ENCODE data around the gene CFAP54. TPM values are rescaled to one million over a fixed set of nuclear protein-coding genes. Genes with fewer than 3 reads are reported as not detected.

CFAP54 gene
- polyA plus RNA-seq, 3 donors, result 2.1 to 2.3 (median 2.2) TPM

DNA sequence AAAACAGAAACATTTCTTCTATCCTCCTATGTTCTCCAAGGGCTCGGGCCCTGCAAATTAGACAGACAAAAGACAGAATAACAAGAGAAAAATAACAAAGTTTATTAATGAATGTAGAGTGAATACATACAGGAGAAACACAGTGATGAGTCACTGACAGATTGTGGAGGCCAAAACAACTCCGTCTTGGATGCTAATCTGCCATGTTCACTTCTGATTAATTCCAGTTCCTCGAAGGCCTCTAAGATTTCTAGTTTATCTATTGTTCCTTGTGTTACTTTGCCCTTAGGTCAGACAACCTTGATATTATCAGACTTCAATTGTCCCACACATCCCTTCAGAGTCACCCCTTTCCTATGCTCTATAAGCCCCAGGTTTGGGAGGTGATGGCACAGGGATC is 390.8 kb downstream of the CFAP54 start:
- DNase-seq (ENCODE audit: low read depth in 3 of 3, low spot score in 2 of 3), result no peak

DNA sequence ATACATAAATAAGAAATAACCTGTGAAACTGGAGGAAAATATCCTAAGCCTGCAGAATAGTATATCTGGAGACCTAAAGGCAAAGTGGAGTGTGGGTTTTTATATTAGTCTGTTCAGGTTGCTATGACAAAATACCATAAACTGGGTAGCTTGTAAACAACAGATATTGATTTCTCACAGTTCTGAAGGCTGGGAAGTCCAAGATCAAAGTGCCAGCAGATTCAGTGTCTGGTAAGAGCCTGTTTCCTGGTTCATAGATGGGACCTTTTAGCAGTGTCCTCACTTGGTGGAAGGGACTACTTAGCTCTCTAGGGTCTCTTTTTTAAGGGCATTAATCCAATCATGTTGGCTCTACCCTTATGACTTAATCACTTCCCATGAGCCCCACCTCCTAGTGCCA is 392.2 kb downstream of the CFAP54 start:
- DNase-seq (ENCODE audit: low read depth in 3 of 3, low spot score in 2 of 3), result no peak

DNA sequence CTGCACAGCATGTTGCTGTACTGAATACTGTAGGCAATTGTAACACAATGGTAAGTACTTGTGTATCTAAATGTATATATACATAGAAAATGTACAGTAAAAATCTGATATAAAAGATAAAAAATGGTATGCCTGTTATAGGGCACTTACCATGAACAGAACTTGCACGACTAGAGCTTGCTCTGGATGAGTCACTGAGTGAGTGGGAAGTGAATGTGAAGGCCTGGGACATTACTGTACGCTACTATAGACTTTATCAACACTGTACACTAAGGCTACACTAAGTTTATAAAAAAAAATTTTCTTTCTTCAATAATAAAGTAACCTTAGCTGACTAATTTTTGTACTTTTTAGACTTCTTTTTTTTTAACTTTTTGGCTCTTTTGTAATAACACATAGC is 393.5 kb downstream of the CFAP54 start:
- DNase-seq (ENCODE audit: low read depth in 3 of 3, low spot score in 2 of 3), result no peak

DNA sequence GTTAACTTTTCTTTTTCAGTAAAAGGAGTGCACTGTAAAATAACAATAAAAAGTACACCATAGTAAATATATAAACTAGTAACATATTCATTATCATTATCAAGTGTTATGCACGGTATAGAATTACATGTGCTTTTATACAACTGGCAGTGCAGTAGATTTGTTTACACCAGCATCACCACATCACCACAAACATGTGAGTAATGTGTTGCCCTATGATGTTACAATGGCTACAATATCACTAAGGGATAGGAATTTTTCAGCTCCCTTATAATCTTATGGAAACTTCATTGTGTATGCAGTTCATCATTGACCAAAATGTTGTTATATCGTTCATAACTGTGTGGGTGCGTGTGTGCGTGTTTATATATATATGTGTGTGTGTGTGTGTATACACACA is 394.2 kb downstream of the CFAP54 start:
- no peak for DNase-seq (ENCODE audit: low read depth in 3 of 3, low spot score in 2 of 3)

DNA sequence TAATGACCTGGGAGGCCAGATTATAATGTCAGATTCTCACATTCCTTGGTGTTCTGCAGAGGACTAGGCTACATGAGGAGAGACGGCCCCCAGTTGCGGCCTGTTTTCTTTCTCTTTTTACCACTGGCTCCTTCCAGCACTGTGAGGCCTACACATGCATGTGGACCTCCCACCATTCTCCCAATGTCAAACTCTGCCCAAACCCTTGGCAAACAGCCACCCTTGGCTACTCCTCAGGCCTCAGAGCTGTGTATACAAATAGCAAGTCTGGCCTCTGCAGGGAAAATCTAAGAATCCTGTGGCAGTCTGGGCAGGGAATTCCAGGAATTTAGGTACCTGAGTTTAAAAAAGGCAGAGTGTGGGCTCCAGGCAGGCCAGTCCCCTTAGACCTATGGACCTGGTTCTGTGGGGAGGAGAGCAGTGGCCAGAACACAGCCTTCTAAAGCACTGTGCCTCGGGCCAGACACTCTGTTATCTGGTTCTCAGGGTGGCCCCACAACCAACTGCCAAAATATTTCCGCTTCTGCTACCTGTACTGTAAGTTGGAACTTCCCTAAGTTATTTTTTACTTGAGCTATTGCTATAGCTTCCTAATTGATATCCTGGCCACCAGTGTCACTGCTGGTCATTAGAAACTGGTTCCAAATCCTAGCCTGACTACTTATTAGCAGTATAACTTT is 397.8 kb downstream of the CFAP54 start:
- DNase-seq (ENCODE audit: low read depth in 3 of 3, low spot score in 2 of 3), result peak in 1 of 3 donors; percentile 32

DNA sequence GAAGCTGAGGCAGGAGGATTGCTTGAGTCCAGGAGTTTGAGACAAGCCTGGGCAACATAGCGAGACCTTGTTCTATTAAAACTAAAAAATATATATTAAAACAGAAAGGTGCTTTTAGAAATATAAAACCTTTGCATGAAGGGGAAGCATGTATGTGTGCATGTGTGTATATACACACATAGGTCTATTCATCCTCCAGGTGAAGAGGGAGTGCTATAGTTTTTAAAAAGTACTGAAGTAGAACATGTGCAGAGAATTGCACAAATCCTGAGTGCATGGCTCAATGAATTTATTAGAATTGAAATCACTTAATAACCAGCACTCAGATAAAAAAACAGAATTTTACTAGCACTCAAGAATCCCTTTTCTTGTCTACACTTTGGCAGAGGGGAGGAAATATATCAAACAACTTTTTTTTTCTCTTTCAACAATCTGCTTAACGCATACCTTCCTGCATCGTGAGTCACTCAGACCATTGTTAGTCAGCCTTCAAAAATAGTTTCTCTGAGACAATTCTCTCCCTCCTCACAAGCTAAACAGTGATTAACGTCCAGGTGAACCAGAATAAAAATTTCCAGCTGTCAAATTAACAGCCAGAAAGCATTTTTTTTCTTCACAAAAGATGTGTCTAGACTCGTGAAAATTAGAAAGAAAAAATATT is 400.0 kb downstream of the CFAP54 start:
- no peak for DNase-seq (ENCODE audit: low read depth in 3 of 3, low spot score in 2 of 3)

DNA sequence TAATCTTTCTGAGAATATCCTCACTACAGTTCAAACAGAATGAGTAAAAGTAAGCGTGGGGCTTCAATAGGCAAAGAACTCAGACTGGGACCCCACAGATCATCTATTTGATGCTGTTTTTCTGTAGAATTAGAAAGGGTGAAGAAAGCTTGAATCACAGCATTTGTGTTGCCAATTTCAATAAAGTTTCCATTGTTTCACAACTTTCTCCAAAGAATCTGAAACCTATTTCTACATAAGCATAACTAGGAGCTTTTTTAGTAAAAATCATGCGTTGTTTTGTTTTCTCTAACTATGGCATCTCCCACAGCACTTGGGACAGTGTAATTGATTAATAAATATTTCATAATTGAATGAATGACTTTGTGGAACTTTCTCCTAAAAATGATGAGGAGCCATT is 401.0 kb downstream of the CFAP54 start:
- no peak for DNase-seq (ENCODE audit: low read depth in 3 of 3, low spot score in 2 of 3)

DNA sequence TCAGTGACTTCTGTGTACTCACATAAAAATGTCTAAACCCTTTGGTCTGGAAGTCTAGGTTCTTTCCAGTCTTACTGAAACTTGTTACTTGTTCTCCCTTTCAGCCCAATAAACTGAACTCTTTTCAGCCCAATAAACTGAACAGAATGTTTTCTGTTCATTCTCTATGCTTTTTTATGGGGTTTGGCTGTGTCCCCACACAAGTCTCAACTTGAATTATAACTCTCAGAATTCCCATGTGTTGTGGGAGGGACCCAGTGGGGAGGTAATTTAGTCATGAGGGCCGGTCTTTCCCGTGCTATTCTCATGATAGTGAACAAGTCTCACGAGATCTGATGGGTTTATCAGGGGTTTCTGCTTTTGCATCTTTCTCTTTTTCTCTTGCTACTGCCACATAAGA is 402.7 kb downstream of the CFAP54 start:
- DNase-seq (ENCODE audit: low read depth in 3 of 3, low spot score in 2 of 3), result no peak

DNA sequence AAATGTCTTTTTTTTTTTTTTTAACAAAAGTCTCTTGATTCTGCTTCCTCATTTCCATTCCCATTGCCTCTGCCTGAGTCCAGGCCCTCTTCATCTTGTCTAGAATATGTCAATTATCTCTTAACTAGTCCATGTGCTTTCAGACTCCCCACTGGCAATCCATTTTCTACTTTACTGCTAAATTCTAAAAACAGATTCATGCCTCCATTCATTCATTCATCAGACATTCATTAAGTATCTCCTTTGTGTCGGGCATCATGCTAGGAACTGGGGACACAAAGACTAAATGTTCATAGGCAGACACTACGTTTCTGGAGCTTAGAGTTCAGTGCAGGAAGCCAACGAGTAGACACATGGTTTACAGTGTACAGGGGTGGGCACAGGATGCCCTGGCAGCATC is 408.0 kb downstream of the CFAP54 start:
- no peak for DNase-seq (ENCODE audit: low read depth in 3 of 3, low spot score in 2 of 3)

DNA sequence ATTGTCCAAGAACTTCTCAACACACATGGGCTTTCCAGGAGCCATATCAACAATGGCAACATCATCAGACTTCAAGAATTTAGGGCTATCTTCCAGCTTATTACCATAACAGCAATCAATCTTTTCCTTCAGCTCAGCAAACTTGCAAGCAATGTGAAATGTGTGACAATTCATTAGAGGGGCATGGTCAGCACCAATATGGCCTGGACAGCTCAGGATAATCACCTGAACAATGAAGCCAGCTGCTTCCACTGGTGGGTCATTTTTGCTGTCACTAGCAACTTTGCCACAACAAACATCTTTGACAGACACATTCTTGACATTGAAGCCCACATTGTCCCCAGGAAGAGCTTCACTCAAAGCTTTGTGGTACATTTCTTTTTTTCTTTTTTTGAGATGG is 411.8 kb downstream of the CFAP54 start:
- DNase-seq (ENCODE audit: low read depth in 3 of 3, low spot score in 2 of 3), result no peak

DNA sequence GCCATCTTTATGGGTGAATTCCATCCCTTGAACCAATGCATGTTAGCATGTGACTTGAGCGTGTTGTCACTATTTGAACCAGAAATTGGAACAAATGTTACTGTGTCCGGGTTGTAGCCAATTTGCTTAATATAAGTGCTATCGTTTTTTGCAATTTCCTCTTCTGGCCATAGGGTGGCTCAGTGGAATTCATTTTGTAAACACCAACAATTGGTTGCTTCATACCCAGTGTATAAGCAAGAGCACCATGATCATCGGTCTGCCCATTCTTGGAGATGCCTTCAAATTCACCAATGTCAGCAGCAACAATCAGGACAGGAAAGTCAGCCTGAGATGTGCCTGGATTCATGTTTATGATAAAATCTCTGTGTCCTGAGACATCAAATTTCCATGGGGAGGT is 412.7 kb downstream of the CFAP54 start:
- DNase-seq (ENCODE audit: low read depth in 3 of 3, low spot score in 2 of 3), result no peak

DNA sequence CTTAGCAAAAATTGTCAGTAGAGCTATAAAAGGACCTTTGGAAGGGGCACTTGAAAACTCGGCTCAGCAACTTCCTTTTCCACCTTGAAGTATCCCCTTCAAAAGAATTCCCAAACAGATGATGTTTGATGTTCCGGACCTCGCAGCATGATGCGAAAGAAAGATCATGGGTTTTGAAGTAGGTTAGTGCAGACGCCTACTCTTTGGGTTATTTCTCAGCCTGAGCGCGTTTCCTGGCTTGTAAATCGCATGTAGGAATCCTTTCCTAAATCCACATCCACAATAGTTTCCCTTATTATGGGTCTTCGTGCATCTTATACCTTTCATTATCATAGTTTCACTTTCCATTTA is 417.1 kb downstream of the CFAP54 start:
- DNase-seq (ENCODE audit: low read depth in 3 of 3, low spot score in 2 of 3), result no peak

DNA sequence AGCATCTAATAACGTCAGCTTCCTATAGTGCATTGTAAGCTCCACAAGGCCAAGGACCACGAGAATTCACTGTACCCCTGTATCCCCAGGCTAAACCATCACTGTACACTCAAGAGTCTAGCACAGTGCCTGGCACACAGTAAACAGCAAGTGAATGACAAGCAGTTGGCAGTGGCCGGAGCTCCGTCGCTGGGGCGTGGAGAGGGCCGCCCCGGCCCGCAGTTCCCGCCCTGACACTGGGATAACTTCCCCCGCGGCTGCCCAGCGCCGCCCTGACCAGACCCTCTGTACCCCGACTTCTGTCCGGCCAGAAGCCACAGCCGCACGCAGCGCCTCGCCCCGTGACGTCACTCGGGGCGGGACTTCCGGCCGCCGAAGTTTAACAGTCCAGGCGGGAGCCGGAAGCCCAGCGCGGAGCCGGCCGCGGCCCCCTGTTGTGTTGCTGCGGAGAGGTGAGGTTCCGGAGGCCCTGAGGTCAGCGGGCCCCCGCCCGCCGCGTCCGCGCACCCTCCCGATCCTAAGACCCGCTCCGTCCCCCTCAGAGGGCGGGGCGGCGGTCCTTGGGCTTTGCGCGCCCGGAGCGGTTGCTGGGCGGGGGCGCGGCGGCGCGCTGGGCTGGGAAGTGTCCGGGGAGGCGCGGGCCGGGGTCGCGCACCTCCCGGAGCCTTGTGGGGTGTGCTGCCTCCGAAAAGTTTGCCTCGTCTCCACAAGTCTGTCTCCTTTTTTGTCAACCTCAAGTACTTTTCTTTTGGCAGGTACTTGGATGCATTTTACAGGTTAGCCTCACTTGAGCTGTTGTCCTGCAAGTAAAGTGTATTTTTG is 417.7 kb downstream of the CFAP54 start, which contains the start of gene NEDD1:
NEDD1 (plus strand) TSS at position 409 of the 822 bp plus-strand sequence. CDS start 2,503 bp downstream, outside the sequence.
- DNase-seq (ENCODE audit: low read depth in 3 of 3, low spot score in 2 of 3), result peak; percentile 61 to 74 (median 72)

DNA sequence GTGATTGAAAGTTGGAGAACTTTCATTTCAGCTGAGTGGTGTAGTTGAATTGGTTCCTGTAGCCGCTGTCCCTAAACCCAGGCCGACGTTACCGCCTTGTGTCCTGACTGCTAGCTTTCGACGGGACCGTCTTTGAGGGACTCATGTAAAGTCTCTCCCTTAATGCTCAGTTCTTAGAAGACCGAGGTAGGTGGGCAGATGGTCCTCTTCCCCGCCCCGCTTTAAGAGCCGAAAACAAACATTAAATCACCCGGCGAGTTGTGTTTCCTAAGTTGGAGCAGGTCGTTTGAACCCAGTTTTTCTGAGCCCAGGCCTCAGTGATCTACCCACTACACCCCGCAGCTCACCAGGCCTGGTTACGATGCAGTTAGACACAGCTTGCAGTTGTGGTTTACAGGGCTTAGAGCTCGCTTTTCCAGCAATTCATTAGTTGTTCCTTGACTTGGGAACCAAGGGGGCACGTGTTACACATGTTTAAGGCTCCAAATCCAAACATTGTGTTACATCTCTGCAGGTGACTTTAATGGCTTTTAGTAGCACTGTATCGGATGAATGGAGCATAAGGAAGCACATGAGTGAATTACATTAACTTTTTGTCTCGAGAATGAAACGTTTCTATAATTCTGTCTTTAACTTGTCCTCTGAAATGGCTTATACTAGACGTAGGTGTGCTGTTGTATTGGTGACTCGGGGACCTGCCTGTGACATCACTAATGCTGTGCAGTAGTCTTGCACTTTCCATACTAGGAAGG is 418.5 kb downstream of the CFAP54 start:
- DNase-seq (ENCODE audit: low read depth in 3 of 3, low spot score in 2 of 3), result peak; percentile 25 to 27 (median 27)

DNA sequence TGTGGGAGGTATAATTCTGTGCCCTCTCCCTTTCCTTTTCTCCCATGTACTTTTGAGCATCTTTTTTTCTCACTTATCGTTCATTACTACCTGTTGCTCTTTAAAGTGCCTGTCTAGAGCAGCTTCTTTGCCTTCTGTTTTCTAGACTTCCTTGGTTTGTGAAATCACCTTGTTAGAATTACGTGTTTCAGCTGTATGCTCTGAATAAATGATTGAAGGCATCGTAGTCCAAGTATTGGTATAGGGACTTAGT is 419.0 kb downstream of the CFAP54 start:
- DNase-seq (ENCODE audit: low read depth in 3 of 3, low spot score in 2 of 3), result no peak

DNA sequence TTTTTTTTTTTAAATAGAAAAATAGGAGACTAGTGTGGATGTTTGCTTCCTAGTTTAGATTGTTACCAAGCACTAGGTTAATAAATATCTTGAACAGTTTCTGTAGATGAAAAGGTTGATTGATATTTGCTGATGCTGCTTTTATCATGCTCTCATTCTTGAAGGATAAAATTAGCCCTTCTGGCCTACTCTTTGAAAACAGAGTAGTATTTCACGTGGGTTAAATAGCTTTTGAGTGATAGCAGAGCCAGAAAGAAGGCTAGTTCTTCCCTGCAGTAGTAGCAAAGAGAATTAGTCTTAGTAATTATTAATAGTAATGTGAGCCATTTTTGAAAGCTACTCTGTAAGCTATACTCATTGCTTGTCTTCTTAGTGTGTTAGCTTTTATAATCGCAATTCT is 422.9 kb downstream of the CFAP54 start:
- no peak for DNase-seq (ENCODE audit: low read depth in 3 of 3, low spot score in 2 of 3)

DNA sequence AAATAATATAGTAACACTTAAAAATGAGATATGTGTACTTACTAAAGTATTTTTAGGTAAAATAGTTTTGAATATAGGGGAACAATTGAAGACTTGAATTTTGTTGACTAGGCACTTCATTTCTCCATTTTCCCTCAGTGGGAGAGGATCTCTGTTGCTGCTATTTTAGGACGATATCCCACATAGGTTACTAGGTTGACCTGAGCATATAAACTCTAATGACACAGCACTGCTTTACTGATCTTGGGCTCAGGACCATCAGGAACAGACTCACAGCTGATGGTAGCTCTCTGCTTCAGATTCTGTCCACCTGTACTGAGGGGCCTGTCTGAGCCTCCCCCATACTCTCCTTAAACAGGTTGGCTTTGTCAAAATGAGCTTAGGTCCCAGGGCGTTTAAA is 423.6 kb downstream of the CFAP54 start:
- DNase-seq (ENCODE audit: low read depth in 3 of 3, low spot score in 2 of 3), result no peak

DNA sequence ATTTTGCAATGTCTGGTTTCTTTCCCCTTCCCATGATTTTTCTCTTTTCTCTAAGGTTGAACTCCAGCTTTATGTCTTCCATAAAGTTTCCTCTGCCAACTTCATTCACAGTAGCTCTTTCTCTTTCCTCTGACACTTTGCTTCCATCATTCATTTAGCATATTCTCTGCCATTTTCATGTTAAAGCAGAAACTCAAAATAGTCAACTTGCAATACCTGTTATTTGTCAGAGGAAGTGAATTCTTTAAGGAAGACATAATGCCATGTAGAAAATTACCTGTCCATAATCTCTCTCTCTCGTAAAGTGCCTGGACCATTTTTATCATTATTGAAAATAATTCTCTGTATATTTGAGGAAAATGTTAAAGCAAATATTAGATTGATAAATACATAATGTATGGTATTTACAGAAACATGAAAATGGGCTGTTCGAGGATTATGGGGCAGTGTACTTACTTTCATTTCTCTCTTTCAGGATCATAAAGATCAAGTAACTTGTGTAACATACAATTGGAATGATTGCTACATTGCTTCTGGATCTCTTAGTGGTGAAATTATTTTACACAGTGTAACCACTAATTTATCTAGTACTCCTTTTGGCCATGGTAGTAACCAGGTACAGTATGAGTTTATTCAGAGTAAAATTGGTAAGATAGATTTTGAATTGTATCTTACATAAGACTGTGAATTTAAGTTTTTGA is 430.3 kb downstream of the CFAP54 start:
- DNase-seq (ENCODE audit: low read depth in 3 of 3, low spot score in 2 of 3), result no peak
